Testis (tissue), 2 donors: ENCODE measurements around the gene C10orf120.

Source experiments
- POLR2A ChIP-seq: fragments of 450-650 bp; IDR thresholded peaks from one replicate; pipeline ENCODE4 v1.6.1; 2017; ENCODE audit warnings: antibody characterized with exemption, mild to moderate bottlenecking, moderate library complexity
- TF ChIP-seq, protein P1 (sequence below), 3 experiments: fragments of 450-650 bp in 2 of 3; fragments of 200-600 bp in 1 of 3; sonication (generic) in 1 of 3; IDR thresholded peaks; one replicate each; pipeline ENCODE4 v1.5.1; 2016 to 2019; ENCODE audit warnings: antibody characterized with exemption in 3 of 3, mild to moderate bottlenecking in 2 of 3, moderate library complexity in 1 of 3

DNA sequence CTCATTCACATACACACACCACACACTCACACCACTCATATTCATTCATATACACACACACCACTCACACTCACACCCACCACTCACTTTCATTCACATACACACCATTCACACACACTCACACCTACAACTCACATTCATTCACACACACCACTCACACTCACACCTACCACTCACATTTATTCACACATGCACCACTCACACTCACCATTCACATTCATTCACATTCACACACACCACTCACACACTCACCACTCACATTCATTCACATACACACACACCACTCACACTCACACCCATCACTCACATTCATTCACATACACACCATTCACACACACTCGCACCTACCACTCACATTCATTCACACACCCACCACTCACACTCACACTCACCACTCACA is 25.4 kb upstream of the C10orf120 start:
- TF ChIP-seq, protein P1, sequence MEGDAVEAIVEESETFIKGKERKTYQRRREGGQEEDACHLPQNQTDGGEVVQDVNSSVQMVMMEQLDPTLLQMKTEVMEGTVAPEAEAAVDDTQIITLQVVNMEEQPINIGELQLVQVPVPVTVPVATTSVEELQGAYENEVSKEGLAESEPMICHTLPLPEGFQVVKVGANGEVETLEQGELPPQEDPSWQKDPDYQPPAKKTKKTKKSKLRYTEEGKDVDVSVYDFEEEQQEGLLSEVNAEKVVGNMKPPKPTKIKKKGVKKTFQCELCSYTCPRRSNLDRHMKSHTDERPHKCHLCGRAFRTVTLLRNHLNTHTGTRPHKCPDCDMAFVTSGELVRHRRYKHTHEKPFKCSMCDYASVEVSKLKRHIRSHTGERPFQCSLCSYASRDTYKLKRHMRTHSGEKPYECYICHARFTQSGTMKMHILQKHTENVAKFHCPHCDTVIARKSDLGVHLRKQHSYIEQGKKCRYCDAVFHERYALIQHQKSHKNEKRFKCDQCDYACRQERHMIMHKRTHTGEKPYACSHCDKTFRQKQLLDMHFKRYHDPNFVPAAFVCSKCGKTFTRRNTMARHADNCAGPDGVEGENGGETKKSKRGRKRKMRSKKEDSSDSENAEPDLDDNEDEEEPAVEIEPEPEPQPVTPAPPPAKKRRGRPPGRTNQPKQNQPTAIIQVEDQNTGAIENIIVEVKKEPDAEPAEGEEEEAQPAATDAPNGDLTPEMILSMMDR (IDR thresholded peaks at IDR 0.05): no peak
- no peak for TF ChIP-seq POLR2A
